Left renal pelvis (tissue), 4 donors: Measurements from ENCODE around the gene CFHR2. TPM values are rescaled to one million over a fixed set of nuclear protein-coding genes. Genes with fewer than 3 reads are reported as not detected.
"Not testable (repeated sequence)": the region's sequence is repeated elsewhere in the genome, so short reads cannot be mapped to it uniquely, and the experiment has no call there.

ENCODE experiments used
- DNase-seq, 4 donors: peaks; one replicate each; pipeline ENCODE4 v3.0.0-alpha.2; 2013; ENCODE audit warnings: low read depth in 4 of 4, low spot score in 3 of 4
- polyA plus RNA-seq, 4 donors: library from polyadenylated mRNA; unstranded; fragments of 120-200 nt; gene quantifications; one replicate each; pipeline ENCODE4 v1.2.1, GENCODE V29; 2013; ENCODE audit not compliant: insufficient read length in 4 of 4

CFHR2 gene
- under 1 TPM in 2 of 4 donors, not detected in 2; 0.11 to 0.68 TPM for polyA plus RNA-seq

DNA sequence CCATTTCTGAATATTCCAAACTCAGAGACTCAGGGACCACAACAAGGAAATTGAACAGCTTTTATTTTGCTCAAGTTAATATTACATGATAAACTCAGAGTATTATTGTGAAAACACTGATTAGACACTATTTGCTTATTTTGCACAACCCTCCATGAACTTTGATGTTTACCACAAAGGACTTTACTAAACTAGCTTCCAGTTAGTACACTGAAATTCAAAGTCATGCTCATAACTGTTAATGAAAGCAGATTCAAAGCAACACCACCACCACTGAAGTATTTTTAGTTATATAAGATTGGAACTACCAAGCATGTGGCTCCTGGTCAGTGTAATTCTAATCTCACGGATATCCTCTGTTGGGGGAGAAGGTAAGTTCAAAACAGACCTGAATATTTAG, at the start of gene CFHR2:
Gene CFHR2 (plus strand): TSS at position 171 of the 400 bp plus-strand sequence. CDS start 143 bp downstream, at position 314.
- DNase-seq = not testable (repeated sequence)

DNA sequence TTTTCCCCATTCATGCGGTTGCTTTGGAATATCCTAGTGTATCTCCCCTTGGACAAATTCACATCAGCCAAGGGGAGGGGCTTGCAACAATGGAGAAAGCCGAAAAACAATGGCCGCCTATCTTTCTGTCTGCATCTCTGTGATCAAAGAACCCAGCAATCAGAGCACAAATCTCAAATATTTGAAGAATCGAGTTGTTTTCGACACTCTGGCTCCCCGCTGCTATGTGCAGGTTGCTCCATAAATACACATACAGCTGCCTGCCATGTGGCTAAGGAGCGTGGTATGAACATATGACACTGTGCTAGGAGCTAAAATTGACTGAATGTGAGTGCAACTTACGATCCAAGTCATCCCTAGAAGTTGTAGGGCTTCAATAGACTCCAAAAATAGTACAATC, 47.2 kb upstream of the CFHR2 start:
- no peak for DNase-seq

DNA sequence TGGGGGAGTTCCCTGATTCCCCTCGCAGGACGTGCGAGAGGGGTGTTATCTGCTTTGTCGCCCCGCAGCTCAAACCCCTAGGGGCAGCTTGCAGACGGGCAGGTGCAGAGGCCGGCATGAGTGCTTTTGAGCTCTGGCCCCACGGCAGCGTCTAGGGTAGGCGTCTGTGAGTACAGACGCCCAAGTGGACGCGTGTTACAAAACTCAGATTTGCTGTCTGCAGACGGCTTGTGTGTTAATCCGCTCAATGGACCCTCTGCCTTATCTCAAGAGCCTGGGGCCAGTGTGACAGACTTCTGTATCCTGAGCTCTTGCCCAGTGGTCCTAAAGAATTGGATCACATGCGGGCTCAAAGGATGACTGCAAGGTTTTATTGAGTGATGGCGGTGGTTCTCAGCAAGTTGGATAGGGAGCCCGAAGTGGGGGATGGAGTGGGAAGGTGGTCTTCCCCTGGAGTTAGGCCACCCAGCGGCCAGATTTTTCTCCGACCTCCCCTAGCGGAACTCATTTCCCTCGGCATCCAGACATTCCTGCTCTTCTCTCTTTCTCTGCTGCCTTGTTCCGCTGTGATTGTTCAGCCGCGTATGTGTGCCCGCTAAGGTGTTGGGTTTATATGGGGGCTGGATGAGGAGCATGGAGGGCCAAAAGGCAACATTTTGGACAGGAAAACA, 46.2 kb upstream of the CFHR2 start:
- no peak for DNase-seq

DNA sequence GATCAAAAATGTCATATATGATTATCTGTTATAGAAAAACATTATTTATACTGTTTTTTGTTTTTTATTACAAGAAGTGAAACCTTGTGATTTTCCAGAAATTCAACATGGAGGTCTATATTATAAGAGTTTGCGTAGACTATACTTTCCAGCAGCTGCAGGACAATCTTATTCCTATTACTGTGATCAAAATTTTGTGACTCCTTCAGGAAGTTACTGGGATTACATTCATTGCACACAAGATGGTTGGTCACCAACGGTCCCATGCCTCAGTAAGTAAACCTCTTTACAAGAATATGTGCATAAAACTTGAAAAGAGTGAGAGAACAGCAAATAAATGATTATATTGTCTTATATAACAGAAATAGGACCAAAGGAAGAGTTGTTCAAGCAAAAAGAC, 41.2 kb upstream of the CFHR2 start:
- DNase-seq = no peak

DNA sequence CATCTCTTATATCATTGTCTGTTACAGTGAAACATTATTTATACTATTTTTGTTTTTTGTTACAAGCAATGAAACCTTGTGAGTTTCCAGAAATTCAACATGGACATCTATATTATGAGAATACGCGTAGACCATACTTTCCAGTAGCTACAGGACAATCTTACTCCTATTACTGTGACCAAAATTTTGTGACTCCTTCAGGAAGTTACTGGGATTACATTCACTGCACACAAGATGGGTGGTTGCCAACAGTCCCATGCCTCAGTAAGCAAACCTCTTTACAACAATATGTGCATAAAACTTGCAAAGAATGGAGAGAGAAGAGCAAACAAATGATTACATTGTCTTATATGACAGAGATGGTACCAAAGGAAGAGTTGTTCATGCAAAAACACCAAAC, 33.3 kb upstream of the CFHR2 start:
- DNase-seq = no peak

DNA sequence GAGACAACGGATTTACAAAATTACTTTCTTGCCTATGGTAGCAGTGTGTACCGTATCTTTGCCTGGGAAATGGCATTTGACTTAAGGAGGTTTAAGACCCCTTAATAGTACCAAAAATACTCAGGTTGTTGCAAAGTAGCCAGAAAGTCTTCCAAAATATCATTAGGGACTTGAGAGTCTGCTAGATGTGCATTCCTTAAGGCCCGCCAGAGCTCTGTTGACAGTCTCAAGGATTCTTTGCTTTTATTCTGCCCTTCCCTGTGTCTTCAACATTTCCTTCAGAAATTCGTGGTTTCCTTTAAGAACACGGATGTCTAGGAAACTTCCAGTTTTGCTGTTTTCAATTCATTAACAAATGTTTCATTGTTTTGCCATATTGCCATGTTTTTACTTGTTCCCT, 31.3 kb upstream of the CFHR2 start:
- not testable (repeated sequence) for DNase-seq

DNA sequence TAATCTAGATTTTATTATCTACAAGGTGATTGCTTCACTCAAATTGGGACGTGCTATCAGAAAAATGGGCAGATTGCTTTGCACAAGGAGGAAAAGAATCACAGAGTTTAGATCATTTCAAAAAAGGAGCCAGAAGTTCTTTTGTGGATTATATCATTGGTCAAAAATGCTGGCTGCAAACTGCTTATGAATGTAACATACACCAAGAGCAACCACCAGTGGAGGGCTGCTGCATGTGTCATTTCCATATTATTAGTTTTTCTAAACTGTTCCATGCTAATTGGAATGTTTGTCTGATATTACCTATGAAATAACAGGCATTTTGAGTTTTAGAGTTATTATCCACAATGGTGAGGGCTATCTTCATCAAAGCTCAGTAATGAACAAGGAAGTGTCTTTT, 16.7 kb upstream of the CFHR2 start:
- not testable (repeated sequence) for DNase-seq

DNA sequence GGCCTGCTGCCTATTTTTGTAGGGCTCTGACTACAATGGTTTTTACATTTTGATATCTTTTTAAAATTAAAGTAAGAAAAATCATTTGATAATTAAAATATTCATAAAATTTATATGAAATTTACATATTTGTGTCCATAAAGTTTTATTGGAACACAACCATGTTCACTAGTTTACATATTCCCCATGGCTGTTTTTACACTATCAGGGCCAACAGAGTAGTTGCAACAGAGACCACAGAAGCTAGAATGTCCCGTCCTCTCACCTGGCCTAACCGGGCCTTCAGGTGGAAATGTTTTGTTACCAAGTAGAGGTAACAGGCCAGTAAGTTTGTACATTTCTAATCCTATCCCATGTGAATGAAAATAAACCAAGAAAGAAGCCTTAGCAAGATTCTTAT, 10.7 kb upstream of the CFHR2 start:
- not testable (repeated sequence) for DNase-seq

DNA sequence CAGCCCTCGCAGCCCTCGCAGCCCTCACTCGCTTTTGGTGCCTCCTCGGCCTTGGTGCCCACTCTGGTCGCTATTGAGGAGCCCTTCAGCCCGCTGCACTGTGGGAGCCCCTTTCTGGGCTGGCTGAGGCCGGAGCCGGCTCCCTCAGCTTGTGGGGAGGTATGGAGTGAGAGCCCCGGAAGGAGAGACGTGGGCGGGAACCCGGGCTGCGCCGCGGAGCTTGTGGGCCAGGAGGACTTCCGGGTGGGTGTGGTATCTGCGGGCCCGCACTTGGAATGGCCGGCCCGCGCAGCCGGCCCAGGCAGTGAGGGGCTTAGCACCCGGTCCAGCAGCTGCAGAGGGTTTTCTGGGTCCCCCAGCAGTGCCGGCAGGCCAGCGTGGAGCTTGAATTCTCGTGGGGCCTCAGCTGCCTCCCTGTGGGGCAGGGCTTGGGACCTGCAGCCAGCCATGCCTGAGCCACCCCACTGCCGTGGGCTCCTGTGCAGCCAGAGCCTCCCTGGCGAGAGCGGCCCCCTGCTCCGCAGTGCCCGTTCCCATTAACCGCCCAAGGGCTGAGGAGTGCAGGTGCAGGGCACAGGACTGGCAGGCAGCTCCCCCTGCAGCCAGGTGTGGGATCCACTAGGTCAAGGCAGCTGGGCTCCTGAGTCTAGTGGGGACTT, 9.9 kb upstream of the CFHR2 start:
- DNase-seq = no peak

DNA sequence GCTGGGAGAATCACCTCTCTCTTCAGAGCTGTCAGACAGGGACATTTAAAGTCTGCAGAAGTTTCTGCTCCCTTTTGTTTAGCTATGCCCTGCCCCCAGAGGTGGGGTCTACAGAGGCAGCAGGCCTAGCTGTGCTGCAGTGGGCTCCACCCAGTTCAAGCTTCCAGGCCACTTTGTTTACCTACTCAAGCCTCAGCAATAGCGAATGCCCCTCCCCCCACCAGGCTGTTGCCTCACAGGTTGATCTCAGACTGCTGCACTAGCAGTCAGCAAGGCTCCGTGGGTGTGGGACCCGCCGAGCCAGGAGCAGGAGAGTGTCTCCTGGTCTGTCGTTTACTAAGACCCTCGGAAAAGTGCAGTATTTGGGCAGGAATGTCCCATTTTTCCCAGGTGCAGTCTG, 2.1 kb upstream of the CFHR2 start:
- DNase-seq = not testable (repeated sequence)

DNA sequence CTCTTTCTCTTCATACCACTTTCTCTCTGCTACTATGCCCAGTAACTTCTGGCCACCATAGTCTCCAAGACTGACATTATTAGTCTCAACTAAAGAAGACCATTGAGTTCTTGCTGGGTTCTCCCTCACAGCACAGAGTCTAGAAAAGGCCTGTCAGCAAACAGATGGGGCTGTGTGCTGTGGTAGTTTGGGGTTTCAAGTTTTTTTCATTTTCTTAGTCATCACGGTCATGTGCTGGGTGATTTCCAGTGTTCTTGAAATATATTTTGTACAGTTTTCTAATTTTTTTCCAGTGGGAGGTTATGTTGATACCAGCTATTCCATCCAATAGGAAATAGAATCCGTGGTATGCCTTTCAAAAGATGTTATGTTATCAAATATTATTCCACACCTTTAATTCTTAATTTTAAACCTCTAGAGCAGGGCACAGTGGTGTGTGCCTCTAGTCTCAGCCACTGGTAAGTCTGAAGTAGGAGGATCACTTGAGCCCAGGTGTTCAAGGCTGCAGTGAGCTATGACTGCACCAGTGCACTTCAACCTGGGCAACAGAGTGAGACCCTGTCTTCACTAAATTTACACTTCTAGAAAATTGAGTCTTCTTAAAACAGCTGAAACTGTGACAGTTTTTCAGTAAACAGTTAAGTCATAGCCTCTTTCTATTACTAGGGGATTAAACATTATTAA, 8.3 kb downstream of the CFHR2 start:
- no peak for DNase-seq

DNA sequence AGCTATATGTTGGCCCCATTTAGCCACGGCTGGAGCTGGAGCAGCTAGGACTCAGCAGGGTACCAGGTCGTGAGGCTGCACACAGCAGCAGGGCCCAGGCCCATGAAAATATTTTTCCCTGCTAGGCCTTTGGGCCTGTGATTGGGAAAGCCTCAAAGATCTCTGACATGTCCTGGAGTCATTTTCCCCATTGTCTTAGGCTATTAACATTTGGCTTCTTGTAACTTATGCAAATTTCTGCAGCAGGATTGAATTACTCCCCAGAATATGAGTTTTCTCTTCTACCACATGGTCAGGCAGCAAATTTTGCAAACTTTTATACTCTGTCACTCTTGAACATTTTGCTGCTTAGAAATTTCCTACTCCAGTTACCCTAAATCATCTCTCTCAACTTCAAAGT, 11.2 kb downstream of the CFHR2 start:
- no peak for DNase-seq

DNA sequence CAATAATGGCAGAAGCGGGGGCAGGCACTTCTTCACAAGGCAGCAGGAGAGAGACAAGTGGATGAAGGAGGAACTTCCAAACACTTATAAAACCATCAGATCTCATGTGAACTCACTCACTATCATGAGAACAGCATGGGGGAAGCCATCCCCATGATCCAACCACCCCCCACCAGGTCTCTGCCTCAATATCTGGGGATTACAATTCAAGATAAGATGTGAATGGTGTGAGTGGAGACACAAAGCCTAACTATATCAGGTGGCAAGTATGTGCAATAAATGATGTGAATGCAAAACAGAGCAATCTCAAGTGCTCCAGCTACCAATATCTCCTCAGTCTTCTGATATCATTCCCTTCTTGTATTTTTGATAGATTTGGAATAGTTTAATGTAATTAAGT, 12.4 kb downstream of the CFHR2 start:
- DNase-seq = no peak

DNA sequence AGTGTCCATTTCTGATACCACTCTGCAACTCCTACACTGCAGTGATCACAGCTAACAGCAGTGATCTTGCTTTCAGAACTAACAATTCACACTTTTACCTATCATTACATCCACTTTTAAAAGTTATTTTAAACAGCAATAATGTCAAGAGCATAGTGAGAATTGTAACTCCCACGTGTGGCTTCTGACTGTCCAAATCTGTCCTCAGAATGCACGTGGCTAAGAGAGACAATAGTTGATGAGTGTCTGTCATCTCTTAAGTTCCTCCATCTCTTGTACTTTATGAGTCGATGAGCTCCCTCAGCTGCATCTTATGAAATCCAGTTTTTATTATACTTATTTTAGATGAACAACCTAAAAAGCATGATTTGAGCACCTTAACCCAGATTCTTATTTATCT, 17.3 kb downstream of the CFHR2 start:
- no peak for DNase-seq

DNA sequence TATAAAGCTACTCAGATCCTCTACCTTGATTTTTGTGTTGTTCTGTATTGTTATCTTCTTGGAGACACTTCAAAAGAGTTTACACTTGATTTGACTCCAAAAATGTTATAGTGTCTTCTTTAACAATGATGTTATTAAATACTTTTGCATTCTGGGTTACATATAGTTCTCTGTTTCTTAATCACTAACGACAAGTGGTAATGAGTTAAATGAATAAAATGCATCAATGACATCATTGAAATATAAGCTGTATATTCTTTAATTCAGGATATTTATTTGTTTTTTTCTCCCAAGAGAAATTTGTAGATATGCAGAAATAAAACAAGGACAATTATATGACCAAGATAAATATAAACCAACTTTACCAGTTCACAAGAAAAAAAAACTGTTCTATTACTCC, 26.6 kb downstream of the CFHR2 start:
- DNase-seq = no peak

DNA sequence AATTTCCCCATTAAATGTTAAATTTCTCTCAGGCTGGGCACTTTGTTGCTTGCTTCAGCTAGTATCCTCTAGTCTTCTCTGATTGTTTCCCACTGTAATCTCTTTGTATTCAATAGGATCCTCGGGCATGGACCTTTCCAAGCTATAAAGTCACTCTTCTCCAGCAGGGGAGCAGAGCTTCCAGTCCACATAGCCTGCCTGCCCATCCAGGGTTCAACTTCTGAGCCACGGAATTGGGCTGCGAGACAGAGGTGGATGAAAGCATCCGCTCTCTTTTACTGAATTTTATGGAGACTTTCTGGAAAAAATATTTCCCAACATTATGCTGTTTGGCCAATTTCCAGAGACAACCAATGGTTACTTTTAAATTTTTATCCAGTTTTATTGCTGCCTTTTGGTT, 32.7 kb downstream of the CFHR2 start:
- DNase-seq = no peak

DNA sequence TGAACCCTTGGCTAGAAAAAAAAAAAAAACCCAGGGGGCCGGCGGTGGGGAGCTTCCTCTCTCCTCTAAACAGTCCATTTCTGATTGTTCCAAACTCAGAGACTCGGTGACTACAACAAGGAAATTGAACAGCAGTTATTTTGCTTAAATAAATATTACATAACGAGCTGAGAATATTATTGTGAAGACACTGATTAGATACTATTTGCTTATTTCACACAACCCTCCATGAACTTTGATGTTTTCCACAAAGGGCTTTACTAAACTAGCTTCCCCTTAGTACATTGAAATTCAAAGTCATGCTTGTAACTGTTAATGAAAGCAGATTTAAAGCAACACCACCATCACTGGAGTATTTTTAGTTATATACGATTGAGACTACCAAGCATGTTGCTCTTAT, 33.7 kb downstream of the CFHR2 start, which contains the start of gene CFHR5:
Gene CFHR5 (plus strand): TSS at position 279 of the 400 bp plus-strand sequence. CDS start 109 bp downstream, at position 388.
- no peak for DNase-seq

DNA sequence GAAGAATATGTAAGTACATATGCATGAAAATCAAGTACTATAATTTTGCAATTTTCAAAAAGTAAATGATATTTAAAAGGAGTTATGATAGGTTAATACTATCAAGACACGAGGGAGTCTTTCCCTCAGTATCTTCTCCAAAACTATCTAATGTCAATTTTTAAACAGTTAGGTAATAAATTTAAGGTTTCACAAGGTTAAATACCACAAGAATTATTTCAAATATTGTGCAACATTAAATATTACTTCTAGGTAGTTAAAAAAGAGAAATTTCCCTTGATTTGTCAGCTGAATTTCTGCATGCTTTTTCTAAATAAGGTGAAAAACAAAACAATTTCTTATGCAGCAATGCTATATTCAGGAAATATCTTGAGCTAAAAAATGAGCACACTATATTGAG, 37.3 kb downstream of the CFHR2 start:
- DNase-seq = no peak

DNA sequence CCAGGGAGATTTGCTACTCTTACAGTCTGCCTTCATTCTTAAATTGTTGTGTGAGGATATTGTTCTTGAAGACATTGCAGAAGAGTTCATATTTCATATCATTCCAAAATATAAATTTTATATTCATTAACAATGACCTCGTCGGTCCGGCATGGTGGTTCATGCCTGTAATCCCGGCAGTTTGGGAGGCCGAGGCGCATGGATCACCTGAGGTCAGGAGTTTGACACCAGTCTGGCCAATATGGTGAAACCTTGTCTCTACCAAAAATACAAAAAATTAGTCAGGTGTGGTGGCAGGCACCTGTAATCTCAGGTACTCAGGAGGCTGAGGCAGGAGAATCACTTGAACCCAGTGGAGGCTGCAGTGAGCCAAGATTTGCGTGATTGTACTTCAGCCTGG, 38.7 kb downstream of the CFHR2 start:
- not testable (repeated sequence) for DNase-seq

DNA sequence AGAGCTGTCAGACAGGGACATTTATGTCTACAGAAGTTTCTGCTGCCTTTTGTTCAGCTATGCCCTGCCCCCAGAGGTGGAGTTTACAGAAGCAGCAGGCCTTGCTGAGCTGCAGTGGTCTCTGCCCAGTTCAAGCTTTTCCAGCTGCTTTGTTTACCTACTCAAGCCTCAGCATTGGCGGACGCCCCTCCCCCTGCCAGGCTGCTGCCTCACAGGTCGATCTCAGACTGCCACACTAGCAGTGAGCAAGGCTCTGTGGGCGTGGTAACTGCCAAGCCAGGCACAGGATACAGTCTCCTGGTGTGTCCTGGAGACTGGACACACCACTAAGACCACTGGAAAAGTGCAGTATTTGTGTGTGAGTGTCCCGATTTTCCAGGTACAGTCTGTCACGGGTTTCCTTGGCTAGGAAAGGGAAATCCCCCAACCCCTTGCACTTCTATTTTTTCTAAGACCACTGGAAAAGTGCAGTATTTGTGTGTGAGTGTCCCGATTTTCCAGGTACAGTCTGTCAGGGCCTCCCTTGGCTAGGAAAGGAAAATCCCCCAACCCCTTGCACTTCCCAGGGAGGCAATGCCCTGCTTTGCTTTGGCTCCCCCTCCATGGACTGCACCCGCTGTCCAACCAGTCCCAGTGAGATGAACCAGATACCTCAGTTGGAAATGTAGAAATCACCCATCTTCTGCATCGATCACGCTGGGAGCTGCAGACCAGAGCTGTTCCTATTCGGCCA, 48.5 kb downstream of the CFHR2 start:
- DNase-seq = peak in 3 of 4 donors; percentile 2 to 10 (median 6)

DNA sequence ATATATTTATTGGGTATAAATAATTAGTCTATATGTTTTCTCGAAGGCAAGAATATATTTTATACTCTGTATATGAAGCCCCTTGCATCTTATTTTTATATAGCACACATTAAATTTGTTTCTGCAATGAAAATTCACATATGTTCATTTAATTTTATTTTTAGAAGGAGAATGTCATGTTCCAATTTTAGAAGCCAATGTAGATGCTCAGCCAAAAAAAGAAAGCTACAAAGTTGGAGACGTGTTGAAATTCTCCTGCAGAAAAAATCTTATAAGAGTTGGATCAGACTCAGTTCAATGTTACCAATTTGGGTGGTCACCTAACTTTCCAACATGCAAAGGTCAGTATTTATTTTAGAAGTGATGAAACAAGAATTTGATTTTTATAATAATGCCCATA, 50.4 kb downstream of the CFHR2 start:
- DNase-seq = no peak
